Thyroid gland (tissue), 4 donors: Measurements from ENCODE around the gene STAMBP. TPM values are rescaled to one million over a fixed set of nuclear protein-coding genes. Genes with fewer than 3 reads are reported as not detected.
A peak's percentile ranks its signal among the peaks of the same experiment; 100 is the strongest.

Experiments
- DNase-seq, 2 donors: peaks; one replicate each; pipeline ENCODE4 v3.0.0-alpha.2; 2019
- H3K27ac ChIP-seq, 3 donors: fragments of 200-600 bp; sonication (generic); 1 replicate in 2 of 3; 2 replicates in 1 of 3; pipeline ENCODE4 v1.5.1; 2016 to 2019; ENCODE audit warnings: mild to moderate bottlenecking in 1 of 3, moderate library complexity in 1 of 3
- H3K27me3 ChIP-seq: fragments of 200-600 bp; sonication (generic); one replicate; pipeline ENCODE4 v1.5.1; 2019
- H3K36me3 ChIP-seq, 2 donors: fragments of 200-600 bp; sonication (generic); one replicate each; pipeline ENCODE4 v1.5.1; 2016 to 2019
- H3K4me1 ChIP-seq, 2 donors: fragments of 200-600 bp; sonication (generic); one replicate each; pipeline ENCODE4 v1.5.1; 2017 to 2019
- H3K4me3 ChIP-seq, 3 donors: fragments of 200-600 bp; sonication (generic); replicated peaks in 1 of 3; 1 replicate in 2 of 3; 2 replicates in 1 of 3; pipeline ENCODE4 v1.5.1; 2016; ENCODE audit warnings: mild to moderate bottlenecking in 1 of 3
- H3K9me3 ChIP-seq: fragments of 200-600 bp; sonication (generic); one replicate; pipeline ENCODE4 v1.5.1; 2017
- CTCF ChIP-seq, 6 experiments: fragments of 200-600 bp in 3 of 6; fragments of 450-650 bp in 3 of 6; sonication (generic) in 3 of 6; IDR thresholded peaks; one replicate each; pipeline ENCODE4 v1.5.1; 2016 to 2019; ENCODE audit warnings: antibody characterized with exemption in 6 of 6, mild to moderate bottlenecking in 2 of 6, inconsistent platforms in 1 of 6, moderate library complexity in 1 of 6
- POLR2A ChIP-seq, 2 donors: fragments of 450-650 bp; IDR thresholded peaks; one replicate each; pipeline ENCODE4 v1.6.1; 2017; ENCODE audit warnings: antibody characterized with exemption in 2 of 2, mild to moderate bottlenecking in 2 of 2, moderate library complexity in 1 of 2
- WGBS, 2 donors: methylation state at CpG; one replicate each; pipeline ENCODE4 v1.1.5; 2017; 5-methylcytosine and 5-hydroxymethylcytosine counted together
- intact Hi-C: fragments of 100-400 bp; cut with DNase I; formaldehyde crosslinking; loops from one replicate; pipeline ENCODE4 v1.15.1; 2023
- total RNA-seq, 4 donors: library from RNA; depleted of rRNA; stranded (reverse); fragments of >200 nt; gene quantifications; one replicate each; pipeline ENCODE4 v1.2.3, GENCODE V29; 2016

The STAMBP gene
- total RNA-seq, 4 donors from 2014 or later = 31.9 to 45.2 (median 36.6) TPM

- no peaks in the 10 kb centered on the region for H3K36me3 ChIP-seq
- no peak overlapping the region for H3K27ac ChIP-seq
- no peaks in the 10 kb centered on the region for H3K27me3 ChIP-seq
- DNase-seq = no peak
- WGBS, 2 donors = 35 to 56% methylated on average over 1 of the region's 1 CpG
- TF ChIP-seq CTCF (IDR thresholded peaks at IDR 0.05) = no peak
- TF ChIP-seq POLR2A (IDR thresholded peaks at IDR 0.05) = no peak
- H3K4me3 ChIP-seq = no peak overlapping the region
- no peaks in the 10 kb centered on the region for H3K4me1 ChIP-seq
- intact Hi-C loops = loop anchor here (10.0 kb wide), 2 partner anchors 323 to 513 kb away; partner anchors contain the start of gene BOLA3
- no peaks in the 10 kb centered on the region for H3K9me3 ChIP-seq
Measured at GRCh38 chr2:73822276-73822675, 6.5 kb upstream of the STAMBP start.

GRCh38 chr2:73822991-73823390 lies 5.8 kb upstream of the STAMBP start:
- Histone ChIP-seq H3K4me3 (no peak overlapping the region), H3K4me1 (no peaks in the 10 kb centered on the region), H3K27ac (no peak overlapping the region), H3K36me3 (no peaks in the 10 kb centered on the region), H3K27me3 (no peaks in the 10 kb centered on the region), H3K9me3 (no peaks in the 10 kb centered on the region)
- intact Hi-C loops = loop anchor here (10.0 kb wide), 2 partner anchors 322 to 512 kb away; partner anchors contain the start of gene BOLA3
- DNase-seq = no peak
- WGBS, 2 donors = 81 to 85% methylated on average over 2 of the region's 2 CpGs
- TF ChIP-seq POLR2A (IDR thresholded peaks at IDR 0.05) (no peak), CTCF (IDR thresholded peaks at IDR 0.05) (no peak)

- intact Hi-C loops = loop anchor here (10.0 kb wide), 2 partner anchors 321 to 511 kb away; partner anchors contain the start of gene BOLA3
- WGBS, 2 donors = 38 to 39% methylated on average over 2 of the region's 2 CpGs
- TF ChIP-seq POLR2A (IDR thresholded peaks at IDR 0.05) (no peak), CTCF (IDR thresholded peaks at IDR 0.05) (no peak)
- no peaks in the 10 kb centered on the region for H3K9me3 ChIP-seq
- no peak overlapping the region for H3K4me3 ChIP-seq
- DNase-seq = no peak
- H3K27ac ChIP-seq = no peak overlapping the region
- no peaks in the 10 kb centered on the region for H3K27me3 ChIP-seq
- H3K36me3 ChIP-seq = no peaks in the 10 kb centered on the region
- H3K4me1 ChIP-seq = no peaks in the 10 kb centered on the region
Measured at GRCh38 chr2:73823416-73823815, 5.3 kb upstream of the STAMBP start.

- Histone ChIP-seq H3K4me1 (no peaks in the 10 kb centered on the region), H3K36me3 (no peaks in the 10 kb centered on the region), H3K9me3 (no peaks in the 10 kb centered on the region), H3K27me3 (no peaks in the 10 kb centered on the region), H3K4me3 (no peak overlapping the region), H3K27ac (no peak overlapping the region)
- intact Hi-C loops = loop anchor here (10.0 kb wide), 2 partner anchors 321 to 511 kb away; partner anchors contain the start of gene BOLA3
- DNase-seq = peak in 1 of 2 donors; percentile 8
- no peak for TF ChIP-seq POLR2A (IDR thresholded peaks at IDR 0.05)
- peak; percentile 46 to 84 (median 65) for TF ChIP-seq CTCF (IDR thresholded peaks at IDR 0.05)
- WGBS, 2 donors = 11 to 12% methylated on average over 3 of the region's 3 CpGs
Measured at GRCh38 chr2:73823916-73824523, 4.7 kb upstream of the STAMBP start.

- H3K27me3 ChIP-seq = no peaks in the 10 kb centered on the region
- H3K4me1 ChIP-seq = peaks cover 10% of the 10 kb centered on the region in 2 donors
- H3K9me3 ChIP-seq = no peaks in the 10 kb centered on the region
- no peaks in the 10 kb centered on the region for H3K36me3 ChIP-seq
- TF ChIP-seq CTCF (IDR thresholded peaks at IDR 0.05) = no peak
- no peak for TF ChIP-seq POLR2A (IDR thresholded peaks at IDR 0.05)
- intact Hi-C loops = loop anchor here (10.0 kb wide), 2 partner anchors 319 to 509 kb away; partner anchors contain the start of gene BOLA3
- H3K27ac ChIP-seq = no peak overlapping the region
- H3K4me3 ChIP-seq = no peak overlapping the region
- no peak for DNase-seq
- 74 to 81% methylated on average over 4 of the region's 4 CpGs for WGBS, 2 donors
Measured at GRCh38 chr2:73825408-73825807, 3.4 kb upstream of the STAMBP start.
